GM18907 (cell line): ENCODE results near the gene KRT86.
"Not testable (repeated sequence)": the region's sequence is repeated elsewhere in the genome, so short reads cannot be mapped to it uniquely, and the experiment has no call there.

ENCODE experiments used
- ATAC-seq: cut with Tn5 transposase; IDR thresholded peaks from one replicate; pipeline ENCODE4 v1.9.1; 2021; ENCODE audit warnings: mild to moderate bottlenecking, moderate library complexity; ENCODE audit not compliant: unreplicated experiment

The KRT86 gene

DNA sequence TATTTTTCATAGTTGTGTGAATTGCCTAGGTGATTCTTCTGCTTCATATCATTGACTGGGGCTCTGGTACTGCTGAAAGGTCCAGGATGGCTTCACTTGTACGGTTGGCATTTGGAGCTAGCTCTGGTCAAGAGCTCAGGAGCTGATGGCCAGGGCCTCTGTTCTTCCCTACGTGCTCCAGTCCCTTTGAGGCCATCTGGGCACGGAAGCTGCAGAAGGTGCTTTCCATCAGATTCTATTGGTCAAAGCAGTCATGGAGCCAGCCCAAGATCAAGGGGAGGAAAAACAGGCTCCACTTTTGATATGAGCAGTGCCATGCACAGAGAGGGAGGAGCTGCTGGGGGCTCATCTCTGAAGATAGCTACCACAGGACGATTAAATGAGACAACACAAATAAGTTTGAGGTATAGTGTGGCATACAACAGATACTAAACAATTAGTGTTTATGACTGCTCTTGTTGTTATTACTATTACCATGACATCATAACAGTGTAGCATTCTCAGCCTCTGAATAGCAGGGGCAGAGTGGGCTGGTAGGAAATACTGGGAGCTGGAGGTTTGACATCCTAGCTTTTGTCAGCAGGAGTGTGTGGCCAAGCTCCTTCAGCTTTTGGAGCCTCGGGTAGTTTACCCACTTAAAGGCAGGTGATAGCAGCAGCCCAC, 36.3 kb downstream of the KRT86 start:
- no peak for ATAC-seq

DNA sequence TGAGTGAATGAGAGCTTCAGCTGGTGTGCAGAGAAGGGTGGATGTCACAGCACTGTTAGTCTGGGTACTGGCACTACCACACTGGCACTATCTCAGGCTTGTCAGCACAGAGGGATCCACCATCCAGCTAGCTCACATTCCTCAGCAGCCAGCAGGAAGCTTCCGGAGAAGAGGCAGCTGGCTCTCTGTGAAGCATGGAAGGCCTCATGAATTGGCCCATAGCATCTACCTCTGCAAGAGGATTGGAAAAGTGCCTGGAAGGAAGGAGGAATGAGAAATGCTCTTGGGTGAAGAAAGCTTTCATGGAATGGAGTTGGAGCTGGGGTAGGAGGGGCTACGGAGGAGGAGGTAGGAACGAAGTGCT, 36.8 kb downstream of the KRT86 start:
- no peak for ATAC-seq

DNA sequence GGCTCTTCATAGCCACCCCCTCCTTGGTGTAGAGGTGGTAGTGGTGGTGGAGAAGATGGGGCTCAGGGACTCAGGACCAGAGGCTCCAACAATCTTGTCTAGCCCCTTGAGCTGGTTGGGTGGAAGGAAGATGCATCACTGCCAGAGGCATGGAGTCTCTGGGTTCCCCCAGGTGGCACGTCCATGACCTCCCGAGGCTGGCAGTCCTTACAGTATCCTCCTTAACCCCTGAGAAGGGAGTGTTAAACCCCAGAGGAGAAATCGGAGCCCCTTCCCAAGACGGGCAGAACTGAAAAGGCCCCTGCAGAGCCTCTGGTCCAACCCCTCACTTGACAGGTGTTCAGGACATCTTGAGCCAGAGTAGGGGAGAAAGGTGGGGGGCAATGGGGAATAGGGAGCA, 37.6 kb downstream of the KRT86 start:
- no peak for ATAC-seq

DNA sequence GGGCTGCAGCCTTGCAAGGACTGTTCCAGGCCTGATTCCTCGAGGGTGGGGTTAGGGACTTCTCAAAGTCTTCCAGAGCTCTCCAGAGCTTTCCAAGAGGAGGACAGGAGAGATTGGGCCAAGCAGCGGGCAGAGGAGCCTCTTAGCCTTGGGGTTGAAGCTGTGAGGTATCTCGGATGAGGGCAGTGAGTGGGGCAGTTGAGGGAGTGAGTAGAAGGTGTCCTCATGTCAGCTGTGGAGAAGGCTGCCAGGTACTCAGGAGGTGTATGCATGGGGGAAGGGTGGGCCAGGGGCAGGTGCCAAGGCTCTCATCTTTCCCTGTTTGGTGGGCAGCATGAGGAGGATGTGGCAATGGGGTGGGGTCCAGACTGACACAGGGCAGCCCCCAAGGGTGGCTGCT, 39.0 kb downstream of the KRT86 start:
- ATAC-seq = no peak

DNA sequence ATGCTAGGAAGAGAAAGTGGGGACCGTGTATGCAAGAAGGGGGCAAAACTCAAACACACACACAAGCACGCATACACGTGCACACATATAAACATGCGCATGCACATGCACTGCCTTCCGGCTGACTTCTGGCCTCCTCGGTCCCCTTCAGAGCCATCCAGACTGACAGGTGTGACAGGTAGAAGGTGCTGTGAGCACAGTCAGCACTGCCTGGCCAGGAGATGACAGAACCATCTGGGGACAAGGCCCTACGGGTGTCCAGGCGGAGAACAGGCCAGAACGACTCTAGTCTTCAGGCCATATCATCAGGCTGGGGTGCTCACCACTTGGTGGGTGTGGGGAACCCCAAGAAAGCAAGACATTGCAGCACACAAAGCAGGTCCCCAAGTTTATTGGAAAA, 39.5 kb downstream of the KRT86 start:
- no peak for ATAC-seq

DNA sequence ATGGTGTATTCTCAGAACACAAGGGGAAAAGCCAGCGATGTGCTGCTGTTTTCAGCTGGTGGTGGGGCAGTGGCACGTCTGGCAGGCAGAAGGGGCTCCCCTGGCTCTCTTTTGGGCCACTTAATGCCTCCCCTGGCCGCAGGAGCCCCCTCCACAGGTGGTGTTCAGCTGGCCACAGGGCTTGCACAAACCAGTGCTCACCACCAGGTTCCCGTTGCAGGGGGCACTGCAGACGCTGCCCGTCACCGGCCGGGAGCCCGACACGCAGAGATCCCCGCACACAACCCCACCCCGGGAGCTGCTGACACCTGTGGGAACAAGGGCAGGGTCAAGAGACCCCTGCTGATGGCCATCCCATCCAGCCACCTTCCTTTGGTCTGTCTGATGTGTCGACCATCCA, 40.1 kb downstream of the KRT86 start:
- ATAC-seq = no peak

DNA sequence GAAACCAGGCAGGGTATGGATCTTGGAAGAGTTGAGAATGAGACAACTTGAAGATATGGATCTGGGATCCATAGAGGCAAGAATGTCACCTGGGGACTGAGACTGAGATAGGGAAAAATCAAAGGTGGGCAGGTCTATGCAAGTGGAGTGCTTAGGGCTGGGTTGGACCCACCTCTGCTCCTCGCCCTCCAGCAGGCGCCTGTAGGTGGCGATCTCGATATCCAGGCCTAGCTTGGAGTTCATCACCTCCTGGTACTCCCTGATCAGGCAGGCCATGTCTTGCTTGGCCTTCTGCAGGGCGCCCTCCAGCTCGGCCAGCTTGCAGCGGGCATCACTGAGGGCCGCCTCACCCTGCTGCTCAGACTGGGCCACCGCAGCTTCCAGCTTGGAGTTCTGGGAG, 41.3 kb downstream of the KRT86 start:
- ATAC-seq = not testable (repeated sequence)

DNA sequence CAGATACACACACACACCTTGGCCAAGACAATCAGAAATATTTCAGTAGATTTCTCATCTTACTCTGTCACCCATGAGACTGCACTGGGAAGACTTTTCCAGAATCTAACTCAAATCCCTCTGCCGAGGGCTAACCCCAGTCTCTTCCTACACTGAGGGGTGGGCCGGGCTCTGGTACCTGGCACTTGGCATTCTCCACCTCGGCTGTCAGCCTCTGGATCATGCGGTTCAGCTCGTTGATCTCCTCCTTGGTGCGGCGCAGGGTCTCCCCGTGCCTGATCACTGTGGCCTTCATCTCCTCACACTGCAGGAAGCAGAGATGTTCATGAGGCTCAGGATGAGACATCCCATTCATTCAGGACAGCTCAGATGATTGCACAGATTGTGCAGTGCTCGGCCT, 41.8 kb downstream of the KRT86 start:
- ATAC-seq = no peak

DNA sequence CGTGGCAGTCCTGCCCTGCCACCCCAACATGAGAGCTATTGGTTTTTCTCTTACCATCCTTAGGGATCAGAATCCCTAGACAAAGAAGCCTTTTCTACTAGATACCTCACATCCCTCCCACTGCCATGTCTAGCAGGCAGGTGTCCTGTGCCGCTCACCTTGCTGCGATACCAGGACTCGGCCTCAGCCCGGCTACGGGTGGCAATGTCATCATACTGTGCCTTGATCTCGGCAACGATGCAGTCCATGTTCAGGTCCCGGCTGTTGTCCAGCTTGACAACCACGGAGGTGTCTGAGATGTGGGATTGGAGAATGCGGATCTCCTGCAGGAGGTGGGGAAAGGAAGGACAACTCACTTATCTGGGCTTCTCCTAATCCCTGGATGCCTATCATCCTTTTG, 42.3 kb downstream of the KRT86 start:
- ATAC-seq = no peak

DNA sequence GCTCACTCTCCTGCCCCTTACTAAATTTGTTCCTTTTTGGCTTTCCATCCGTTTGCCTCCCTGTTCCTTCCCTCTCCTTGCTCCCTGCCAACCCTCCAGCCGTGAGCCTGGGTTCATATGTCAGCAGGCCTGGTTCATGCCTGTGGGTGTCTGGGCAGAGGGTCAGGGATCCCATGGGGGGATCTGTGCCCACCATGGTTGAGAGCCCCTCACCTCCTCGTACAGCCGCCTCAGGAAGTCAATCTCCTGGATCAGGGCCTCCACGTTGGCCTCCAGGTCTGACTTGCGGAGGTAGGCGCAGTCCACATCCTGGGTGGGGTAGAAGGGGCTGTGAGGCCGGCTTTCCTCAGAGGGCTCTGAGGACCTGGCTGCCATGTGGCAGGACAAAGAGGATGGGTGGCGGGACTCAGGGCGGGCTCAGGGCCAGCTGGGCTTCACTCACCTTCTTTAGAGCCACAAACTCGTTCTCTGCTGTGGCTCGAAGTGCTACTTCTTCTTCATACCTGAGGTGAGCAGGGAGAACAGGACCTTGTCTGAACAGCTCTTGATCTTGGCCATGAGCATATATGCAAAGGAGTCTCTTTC, 43.1 kb downstream of the KRT86 start:
- no peak for ATAC-seq

DNA sequence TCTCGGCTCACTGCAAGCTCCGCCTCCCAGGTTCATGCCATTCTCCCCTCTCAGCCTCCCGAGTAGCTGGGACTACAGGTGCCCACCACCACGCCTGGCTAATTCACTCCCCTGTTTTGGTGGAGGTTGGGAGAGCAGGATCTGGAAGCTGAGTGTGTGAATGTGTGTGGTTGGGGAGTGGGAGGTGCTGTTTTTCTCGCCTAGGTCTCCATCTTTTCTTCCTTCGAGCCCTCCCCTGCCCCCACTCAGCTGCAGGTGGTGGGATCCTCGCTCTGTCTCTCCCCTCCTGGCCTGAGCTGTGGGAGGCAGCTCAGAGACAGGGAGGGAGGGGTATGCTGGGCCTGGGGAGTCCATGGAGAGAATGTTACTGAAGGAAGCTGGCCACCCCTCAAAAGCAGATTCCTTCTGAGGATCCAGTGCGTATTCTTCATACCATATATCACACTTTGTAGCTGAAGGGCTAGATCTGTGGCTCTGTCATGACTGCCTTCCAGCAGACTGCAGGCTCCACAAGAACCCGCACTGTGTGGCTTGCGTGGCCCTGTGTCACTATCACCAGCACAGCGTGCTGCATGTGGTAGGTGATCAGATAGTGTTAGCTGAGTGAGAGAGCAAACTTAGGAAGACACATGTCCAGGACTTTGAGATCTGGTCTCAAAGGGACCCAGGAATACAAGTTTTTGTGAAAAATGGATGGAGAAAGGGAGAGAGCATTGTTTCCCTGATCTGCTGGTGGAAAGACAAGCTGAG, 44.0 kb downstream of the KRT86 start:
- no peak for ATAC-seq

DNA sequence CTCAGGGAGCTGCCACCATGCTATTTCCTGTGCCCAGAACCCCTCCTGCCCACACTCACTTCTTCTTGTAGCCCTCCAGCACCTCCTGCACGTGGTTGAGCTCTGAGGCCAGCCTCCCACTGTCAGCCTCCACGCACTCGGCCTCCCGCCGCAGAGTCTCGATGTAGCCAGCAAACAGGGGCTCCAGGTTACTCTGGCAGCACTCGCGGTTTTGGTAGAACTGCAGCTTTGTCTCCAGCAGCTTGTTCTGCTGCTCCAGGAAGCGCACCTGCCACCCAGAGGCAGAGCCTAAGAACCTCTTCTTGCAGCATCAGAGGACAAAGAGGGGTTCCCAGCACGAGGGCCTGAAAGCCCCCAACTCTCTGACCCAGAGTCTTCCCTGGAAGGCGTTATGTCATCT, 44.7 kb downstream of the KRT86 start:
- no peak for ATAC-seq

DNA sequence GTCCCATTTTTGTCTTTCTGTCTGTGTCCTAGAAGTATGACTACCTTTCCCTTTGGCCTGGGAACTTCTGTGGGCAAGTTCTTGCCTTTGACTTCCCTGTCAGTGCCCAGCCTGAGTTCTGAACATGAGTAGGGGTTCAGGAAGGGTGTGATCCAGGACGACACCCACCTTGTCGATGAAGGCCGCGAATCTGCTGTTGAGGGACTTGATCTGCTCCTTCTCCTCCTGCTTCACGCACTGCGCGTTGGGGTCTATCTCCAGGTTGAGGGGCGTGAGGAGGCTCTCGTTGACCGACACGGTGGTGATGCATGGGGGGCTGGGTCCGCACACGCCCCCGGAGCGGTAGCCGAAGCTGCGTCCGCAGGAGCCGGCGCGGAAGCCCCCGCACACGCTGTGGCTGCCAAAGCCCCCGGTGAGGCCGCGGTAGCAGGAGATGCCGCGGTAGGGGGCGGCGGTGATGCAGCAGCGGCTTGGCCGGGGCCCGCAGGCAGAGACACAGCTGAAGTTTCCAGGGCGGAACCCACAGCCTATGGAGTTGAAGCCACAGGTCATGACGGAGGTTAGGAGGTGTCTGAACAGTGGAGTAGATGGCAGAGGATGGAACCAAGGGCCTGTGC, 46.4 kb downstream of the KRT86 start, which contains the start of gene KRT83:
TSS of gene KRT83 (minus strand) at position 615 of the 617 bp plus-strand sequence. CDS start at position 552, 63 bp downstream.
- no peak for ATAC-seq

DNA sequence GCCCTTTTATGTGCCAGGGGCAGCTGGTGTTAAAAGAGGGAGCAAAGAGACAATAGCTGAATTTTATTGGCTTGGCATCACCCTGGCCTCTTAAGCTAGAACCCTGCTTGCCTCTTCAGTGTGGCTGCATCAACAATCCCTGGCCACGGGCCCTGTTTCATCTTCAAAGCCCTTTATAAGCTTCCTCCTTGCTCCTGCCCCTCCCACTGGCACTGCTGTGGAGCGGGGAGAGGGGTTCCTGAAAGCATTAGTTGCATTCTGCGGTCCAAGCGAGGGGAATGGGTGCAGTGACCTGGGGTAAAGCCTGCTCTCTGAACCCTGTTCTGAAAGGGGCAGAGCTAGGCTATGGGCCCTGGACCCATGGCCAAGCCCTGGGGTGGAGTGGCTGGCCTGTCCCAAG, 47.0 kb downstream of the KRT86 start:
- no peak for ATAC-seq

DNA sequence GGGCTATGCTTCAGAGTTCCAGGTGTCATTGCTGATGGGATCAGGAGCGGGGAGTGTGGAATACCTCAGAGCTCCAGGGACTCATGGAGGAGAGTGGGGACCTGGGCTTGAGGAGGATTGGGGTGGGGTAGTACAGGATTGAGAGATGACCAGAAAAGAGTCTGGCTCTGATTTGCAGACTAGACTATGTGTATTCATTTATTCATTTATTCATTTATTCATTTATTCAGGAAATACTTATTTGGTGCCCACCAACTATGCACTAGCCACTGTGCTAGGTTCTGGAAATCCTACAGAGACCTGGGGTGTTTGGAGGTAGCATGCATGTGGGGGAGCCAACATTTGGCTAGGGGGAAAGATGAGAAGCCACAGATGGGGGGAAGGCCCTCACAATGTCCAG, 47.6 kb downstream of the KRT86 start:
- ATAC-seq = no peak

DNA sequence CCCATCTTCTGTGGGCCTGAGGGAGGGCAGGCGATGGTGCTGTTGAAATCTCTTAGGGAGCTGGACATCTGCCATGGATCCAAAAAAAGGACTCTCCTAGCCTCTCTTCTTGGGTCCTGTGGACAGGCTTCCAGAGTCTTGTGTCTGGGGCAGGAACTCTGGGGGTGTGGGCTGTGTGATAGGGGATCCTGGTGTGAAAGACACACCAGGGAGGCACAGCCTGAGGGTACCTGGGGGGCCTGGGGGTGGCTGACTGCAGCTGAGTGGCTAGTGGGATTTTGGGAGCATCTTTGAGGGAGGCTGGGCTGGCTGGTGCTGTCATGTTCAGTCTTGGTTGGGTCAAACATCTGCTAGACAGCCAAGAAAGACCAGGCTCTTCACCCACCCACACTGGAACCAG, 48.6 kb downstream of the KRT86 start:
- no peak for ATAC-seq

DNA sequence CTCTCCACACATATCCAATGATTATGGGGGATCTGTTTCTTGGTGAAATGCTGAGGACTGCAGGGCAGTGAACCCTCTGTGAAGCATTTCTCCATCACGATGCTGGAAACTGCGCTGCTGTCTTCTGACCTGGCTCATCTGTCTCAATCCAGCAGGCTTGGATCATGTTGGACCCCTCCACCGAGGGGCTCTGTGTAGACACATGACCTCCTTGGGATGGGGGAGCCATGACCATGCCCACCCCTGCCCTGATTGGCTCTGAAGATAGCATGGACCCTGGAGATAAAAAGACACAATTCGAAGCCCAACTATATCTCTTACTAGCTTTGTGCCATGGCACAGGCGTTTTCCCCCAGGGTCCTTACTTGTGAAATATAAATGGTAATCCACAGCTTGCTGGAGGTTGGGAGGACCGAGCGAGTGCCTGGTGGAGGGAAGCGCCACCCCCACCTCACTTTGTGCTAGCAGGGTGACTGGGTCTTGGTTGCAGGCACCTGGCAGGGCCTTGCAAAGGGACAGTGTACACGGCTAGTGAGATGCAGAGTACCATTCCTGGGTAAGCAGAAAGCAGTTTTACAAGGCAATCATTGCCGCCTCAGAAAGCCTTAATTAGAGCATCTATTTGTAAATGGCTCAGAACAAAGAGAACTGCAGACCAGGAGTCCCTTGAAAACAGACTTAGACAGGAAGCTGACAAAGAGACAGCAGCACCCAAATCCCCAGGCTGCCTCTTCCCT, 49.1 kb downstream of the KRT86 start:
- ATAC-seq = no peak

DNA sequence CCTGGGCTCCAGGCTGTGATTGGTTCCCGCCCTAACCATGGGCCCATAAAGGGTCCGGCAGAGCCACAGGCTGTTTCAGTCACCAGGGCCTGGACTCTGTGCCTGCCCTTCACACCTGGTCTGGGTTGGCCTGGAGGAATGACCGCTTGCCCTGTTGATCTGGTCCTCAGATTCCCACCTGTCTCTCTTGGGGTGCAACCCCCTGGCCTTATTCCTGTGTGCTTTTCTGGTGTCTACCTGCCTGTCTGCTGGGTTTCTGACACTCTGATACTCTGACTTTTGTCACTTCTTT, 49.7 kb downstream of the KRT86 start:
- ATAC-seq = no peak

DNA sequence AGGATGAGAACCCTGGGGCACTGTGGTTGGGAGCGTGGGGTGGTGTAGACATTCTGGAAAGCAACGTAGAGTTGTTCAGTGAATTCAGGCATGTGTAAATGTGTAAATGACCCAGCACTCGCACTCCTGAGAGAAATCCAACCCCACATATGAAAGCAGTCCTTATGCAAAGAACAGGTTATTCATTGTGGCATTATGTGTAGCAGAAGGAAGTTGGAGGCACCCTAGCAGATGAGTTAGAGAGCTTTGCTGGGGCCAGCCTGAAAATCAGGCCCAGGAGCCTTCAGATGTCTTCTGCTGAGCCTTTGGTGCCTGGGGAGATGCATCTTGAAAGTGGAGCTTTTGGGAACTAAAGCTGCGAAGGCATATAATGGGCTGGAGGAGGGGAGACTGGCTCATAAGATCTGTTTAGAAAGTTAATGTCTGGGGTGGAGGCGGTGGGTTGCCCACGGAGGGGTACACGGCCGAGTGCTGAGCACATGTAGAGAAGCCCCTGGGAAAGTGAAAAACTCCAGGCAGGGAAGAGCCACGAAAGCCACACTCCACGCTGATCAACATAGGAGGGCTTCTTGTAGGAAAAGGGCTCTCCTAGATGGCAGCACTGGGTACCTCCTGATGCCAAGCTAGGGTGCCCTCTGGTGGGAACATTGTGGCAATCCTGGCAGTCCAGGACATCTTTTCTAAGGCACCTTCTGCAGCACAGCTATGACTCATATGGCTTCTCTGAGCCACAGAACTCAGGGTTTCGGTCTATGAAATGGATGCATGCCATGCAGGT, 52.8 kb downstream of the KRT86 start:
- ATAC-seq = peak; percentile 90

DNA sequence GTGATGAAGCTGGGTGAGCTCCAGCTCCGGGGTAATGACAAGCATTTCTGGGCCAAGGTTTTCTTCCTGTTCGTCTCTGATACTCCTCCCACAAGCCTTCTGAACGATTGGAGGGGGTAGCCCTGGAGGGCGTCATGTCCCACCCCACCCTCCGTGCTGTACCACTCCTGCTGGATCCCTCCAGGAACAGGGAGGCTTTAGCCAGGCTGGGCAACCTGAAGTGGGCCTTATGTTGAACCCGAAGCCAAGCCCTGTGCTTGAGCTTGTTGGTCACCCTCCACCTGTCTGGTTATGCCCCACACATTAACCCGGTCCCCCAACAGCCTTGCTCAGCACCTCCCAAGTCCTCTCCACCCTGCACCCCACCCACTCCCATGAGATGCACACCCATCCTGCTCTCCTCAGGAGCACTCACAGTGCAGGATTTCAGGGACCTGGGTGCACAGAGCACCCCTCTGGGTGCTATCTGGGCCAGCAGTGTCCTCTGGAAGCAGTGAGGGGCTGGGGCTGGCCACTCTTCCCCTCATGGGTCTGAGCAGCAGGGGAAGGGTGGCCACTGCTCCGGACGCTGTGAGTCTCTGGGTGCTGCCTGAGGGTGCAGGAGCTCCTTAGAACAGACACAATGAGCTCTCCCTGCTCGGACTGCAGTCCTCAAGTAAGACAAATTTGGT, 53.5 kb downstream of the KRT86 start:
- ATAC-seq = peak; percentile 22
